DOHH2 (cell line): ENCODE data around the gene CTDP1.

Source experiments
- H3F3A ChIP-seq: fragments of 200-600 bp; sonication (generic), shearing (Covaris generic); 2 replicates; pipeline ENCODE4 v1.6.0; 2016; ENCODE audit warnings: antibody characterized with exemption, mild to moderate bottlenecking; ENCODE audit not compliant: control insufficient read depth, insufficient read depth
- H3K27ac ChIP-seq: fragments of 200-600 bp; sonication (generic); 2 replicates; pipeline ENCODE4 v1.5.1; 2014; ENCODE audit warnings: low read depth, mild to moderate bottlenecking, low read length, moderate library complexity
- H3K27me3 ChIP-seq: fragments of 200-600 bp; sonication (generic); 2 replicates; pipeline ENCODE4 v1.6.1; 2014; ENCODE audit warnings: mild to moderate bottlenecking, low read length, mixed read lengths; ENCODE audit not compliant: control insufficient read depth
- H3K36me3 ChIP-seq: fragments of 200-600 bp; sonication (generic); 2 replicates; pipeline ENCODE4 v1.6.1; 2014; ENCODE audit warnings: mild to moderate bottlenecking, low read length, moderate library complexity, mixed read lengths; ENCODE audit not compliant: control insufficient read depth
- H3K4me1 ChIP-seq: fragments of 200-600 bp; sonication (generic); 2 replicates; pipeline ENCODE4 v1.6.1; 2014; ENCODE audit warnings: mild to moderate bottlenecking, low read length, mixed read lengths; ENCODE audit not compliant: control insufficient read depth
- H3K4me2 ChIP-seq: fragments of 200-600 bp; sonication (generic); 2 replicates; pipeline ENCODE4 v1.6.0; 2014; ENCODE audit warnings: mild to moderate bottlenecking, low read length, moderate library complexity
- H3K4me3 ChIP-seq: fragments of 200-600 bp; sonication (generic); 2 replicates; pipeline ENCODE4 v1.5.1; 2014; ENCODE audit warnings: mild to moderate bottlenecking, low read length, mixed read lengths
- H3K79me2 ChIP-seq: fragments of 200-600 bp; sonication (generic); 2 replicates; pipeline ENCODE4 v1.6.1; 2014; ENCODE audit warnings: mild to moderate bottlenecking, low read length, mixed read lengths; ENCODE audit not compliant: control insufficient read depth
- H3K9me2 ChIP-seq: fragments of 200-600 bp; sonication (generic); replicated peaks from 2 replicates; pipeline ENCODE4 v1.6.1; 2014; ENCODE audit warnings: mild to moderate bottlenecking, low read length, mixed read lengths; ENCODE audit not compliant: control insufficient read depth
- H3K9me3 ChIP-seq: fragments of 200-600 bp; sonication (generic); 2 replicates; pipeline ENCODE4 v1.6.1; 2014; ENCODE audit warnings: antibody characterized with exemption, low read length, mixed read lengths; ENCODE audit not compliant: control insufficient read depth, insufficient read depth
- H4K20me1 ChIP-seq: fragments of 200-600 bp; sonication (generic); 2 replicates; pipeline ENCODE4 v1.6.0; 2014; ENCODE audit warnings: low read depth, mild to moderate bottlenecking, antibody characterized with exemption, low read length, moderate library complexity; ENCODE audit not compliant: control insufficient read depth, insufficient read depth
- CTCF ChIP-seq: fragments of 200-600 bp; sonication (generic); IDR thresholded peaks from one replicate; pipeline ENCODE4 v1.5.1; 2014; ENCODE audit warnings: antibody characterized with exemption, mild to moderate bottlenecking, low read depth, low read length; ENCODE audit not compliant: poor library complexity, severe bottlenecking
- EZH2phosphoT487 ChIP-seq: fragments of 200-600 bp; sonication (generic); IDR thresholded peaks from 2 replicates; pipeline ENCODE4 v1.6.1; 2017; ENCODE audit warnings: borderline replicate concordance, mild to moderate bottlenecking, antibody characterized with exemption, low read length, moderate library complexity, mixed read lengths

Gene CTDP1

DNA sequence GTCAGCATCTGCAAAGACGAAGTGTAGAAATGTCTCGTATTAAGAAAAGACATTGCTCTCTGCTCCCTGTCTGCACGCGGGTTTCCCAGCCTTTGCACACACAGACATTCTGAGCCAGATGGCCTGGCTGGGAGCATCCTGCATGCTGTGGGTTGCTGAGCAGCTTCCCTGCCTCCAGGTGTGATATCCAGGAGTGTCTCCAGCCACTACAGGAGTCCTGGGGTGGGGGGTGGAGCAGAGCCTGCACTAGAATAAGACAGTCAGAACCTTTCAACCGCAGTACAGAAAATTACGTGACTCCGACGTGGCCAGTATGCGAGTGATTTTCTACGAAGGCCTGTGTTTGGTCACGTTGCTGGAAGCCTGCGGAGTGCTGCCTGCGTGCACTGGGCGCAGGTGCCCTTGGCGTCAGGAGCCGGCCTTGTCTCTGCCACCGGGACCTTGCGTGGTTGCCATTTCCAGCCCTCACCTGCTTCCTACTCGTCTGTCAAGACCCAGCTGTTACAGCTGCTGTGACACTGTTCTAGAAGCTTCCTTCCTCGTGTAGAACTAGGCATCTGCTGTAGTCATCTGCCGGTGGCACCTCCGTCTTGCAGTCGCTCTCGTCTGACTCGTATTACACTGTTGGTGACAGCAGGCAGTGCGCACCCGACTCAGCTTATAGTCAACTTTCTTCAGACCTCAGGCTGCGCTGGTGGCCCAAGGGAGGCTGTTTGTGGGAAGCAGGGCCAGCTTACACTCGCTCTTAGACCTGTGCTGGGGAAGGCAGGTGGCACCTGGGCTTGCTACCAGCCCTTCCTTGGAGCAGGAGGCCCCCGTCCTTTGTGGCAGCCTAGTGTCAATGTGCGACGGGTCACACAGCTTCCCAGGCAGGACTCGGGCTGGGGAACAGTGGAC lies 11.2 kb downstream of the CTDP1 start:
- no peaks in the 10 kb centered on the region for H3K27me3 ChIP-seq
- no peak overlapping the region for H3K27ac ChIP-seq
- TF ChIP-seq CTCF, result no peak
- no peak for TF ChIP-seq EZH2phosphoT487
- peaks cover 8% of the 10 kb centered on the region; the same call in 1 of the 2 replicates for H4K20me1 ChIP-seq
- peaks cover 6% of the 10 kb centered on the region for H3K36me3 ChIP-seq
- no peak overlapping the region for H3K4me2 ChIP-seq
- no peaks in the 10 kb centered on the region for H3K4me1 ChIP-seq
- no peaks in the 10 kb centered on the region for H3K9me2 ChIP-seq
- H3K4me3 ChIP-seq, result no peak overlapping the region
- no peaks in the 10 kb centered on the region for H3F3A ChIP-seq
- H3K79me2 ChIP-seq, result peaks cover 80% of the 10 kb centered on the region
- no peaks in the 10 kb centered on the region for H3K9me3 ChIP-seq

GRCh38 chr18:79692056-79692455 lies 12.5 kb downstream of the CTDP1 start:
- H3K4me1 ChIP-seq, result no peaks in the 10 kb centered on the region
- no peaks in the 10 kb centered on the region for H3K9me3 ChIP-seq
- no peak overlapping the region for H3K4me3 ChIP-seq
- peaks cover 71% of the 10 kb centered on the region for H3K79me2 ChIP-seq
- no peaks in the 10 kb centered on the region for H3K27me3 ChIP-seq
- H3K27ac ChIP-seq, result no peak overlapping the region
- no peak overlapping the region for H3K4me2 ChIP-seq
- peaks cover 8% of the 10 kb centered on the region; the same call in 1 of the 2 replicates for H4K20me1 ChIP-seq
- no peaks in the 10 kb centered on the region for H3F3A ChIP-seq
- no peaks in the 10 kb centered on the region for H3K9me2 ChIP-seq
- peaks cover 7% of the 10 kb centered on the region for H3K36me3 ChIP-seq
- no peak for TF ChIP-seq CTCF
- TF ChIP-seq EZH2phosphoT487, result no peak

- H3K27ac ChIP-seq, result no peak overlapping the region
- H3F3A ChIP-seq, result no peaks in the 10 kb centered on the region
- TF ChIP-seq CTCF (no peak), EZH2phosphoT487 (no peak)
- H3K4me3 ChIP-seq, result no peak overlapping the region
- peaks cover 66% of the 10 kb centered on the region for H3K79me2 ChIP-seq
- H3K9me2 ChIP-seq, result no peaks in the 10 kb centered on the region
- H3K36me3 ChIP-seq, result peaks cover 13% of the 10 kb centered on the region
- no peak overlapping the region for H3K4me2 ChIP-seq
- H4K20me1 ChIP-seq, result peaks cover 4% of the 10 kb centered on the region; the same call in 1 of the 2 replicates
- no peaks in the 10 kb centered on the region for H3K4me1 ChIP-seq
- H3K27me3 ChIP-seq, result no peaks in the 10 kb centered on the region
- no peaks in the 10 kb centered on the region for H3K9me3 ChIP-seq
Measured at GRCh38 chr18:79692886-79693285, 13.3 kb downstream of the CTDP1 start.
